Stimulated activated CD4-positive, alpha-beta T cell treated with anti-CD3 and anti-CD28 coated beads, Interleukin-4, amount 100 ng/mL, for 4 hours (primary cell): Measurements from ENCODE around the gene TMEM9.
A peak's percentile ranks its signal among the peaks of the same experiment; 100 is the strongest.

Experiments
- DNase-seq, 2 experiments: peaks; one replicate each; pipeline ENCODE4 v3.0.0-alpha.2; 2020

The TMEM9 gene

GRCh38 chr1:201154389-201155165 lies at the start of gene TMEM9:
TMEM9 (minus strand) TSS chr1:201154474; CDS start chr1:201153923, 551 bp downstream.
- DNase-seq: peak; percentile 96 to 99

- no peak for DNase-seq
These were observed 44.3 kb upstream of the TMEM9 start for GRCh38 chr1:201198598-201198997.

- DNase-seq: no peak
These were observed 39.8 kb upstream of the TMEM9 start for GRCh38 chr1:201194046-201194445.

GRCh38 chr1:201192261-201192788 lies 38.1 kb upstream of the TMEM9 start:
- DNase-seq: no peak

- peak; percentile 9 to 20 for DNase-seq
These were observed 37.5 kb upstream of the TMEM9 start for GRCh38 chr1:201191653-201192260.

GRCh38 chr1:201190624-201191051 lies 36.4 kb upstream of the TMEM9 start, which contains the start of gene IGFN1:
IGFN1 (plus strand) TSS chr1:201190824; CDS start chr1:201193294, 2,470 bp downstream.
- no peak for DNase-seq

- DNase-seq: no peak
These were observed 35.7 kb upstream of the TMEM9 start for GRCh38 chr1:201190005-201190404.

- DNase-seq: no peak
These were observed 34.8 kb upstream of the TMEM9 start for GRCh38 chr1:201189085-201189484.

- no peak for DNase-seq
These were observed 31.9 kb upstream of the TMEM9 start for GRCh38 chr1:201186192-201186591.

- DNase-seq: no peak
These were observed 31.4 kb upstream of the TMEM9 start for GRCh38 chr1:201185527-201186128.

- DNase-seq: no peak
These were observed 30.8 kb upstream of the TMEM9 start for GRCh38 chr1:201185123-201185453.

GRCh38 chr1:201184307-201185122 lies 30.2 kb upstream of the TMEM9 start:
- DNase-seq: no peak

- no peak for DNase-seq
These were observed 29.5 kb upstream of the TMEM9 start for GRCh38 chr1:201183753-201184152.

- DNase-seq: no peak
These were observed 28.9 kb upstream of the TMEM9 start for GRCh38 chr1:201183209-201183608.

GRCh38 chr1:201181726-201182125 lies 27.5 kb upstream of the TMEM9 start:
- no peak for DNase-seq

GRCh38 chr1:201181323-201181722 lies 27.0 kb upstream of the TMEM9 start:
- DNase-seq: no peak

- no peak for DNase-seq
These were observed 26.6 kb upstream of the TMEM9 start for GRCh38 chr1:201180901-201181300.

- DNase-seq: no peak
These were observed 25.9 kb upstream of the TMEM9 start for GRCh38 chr1:201180141-201180540.

GRCh38 chr1:201178718-201179117 lies 24.4 kb upstream of the TMEM9 start:
- DNase-seq: no peak

- DNase-seq: no peak
These were observed 22.7 kb upstream of the TMEM9 start for GRCh38 chr1:201176940-201177339.

- DNase-seq: no peak
These were observed 21.7 kb upstream of the TMEM9 start for GRCh38 chr1:201175820-201176500.

- DNase-seq: no peak
These were observed 19.5 kb upstream of the TMEM9 start for GRCh38 chr1:201173736-201174135.
